ENCODE data around the gene TRIM59.

DNA sequence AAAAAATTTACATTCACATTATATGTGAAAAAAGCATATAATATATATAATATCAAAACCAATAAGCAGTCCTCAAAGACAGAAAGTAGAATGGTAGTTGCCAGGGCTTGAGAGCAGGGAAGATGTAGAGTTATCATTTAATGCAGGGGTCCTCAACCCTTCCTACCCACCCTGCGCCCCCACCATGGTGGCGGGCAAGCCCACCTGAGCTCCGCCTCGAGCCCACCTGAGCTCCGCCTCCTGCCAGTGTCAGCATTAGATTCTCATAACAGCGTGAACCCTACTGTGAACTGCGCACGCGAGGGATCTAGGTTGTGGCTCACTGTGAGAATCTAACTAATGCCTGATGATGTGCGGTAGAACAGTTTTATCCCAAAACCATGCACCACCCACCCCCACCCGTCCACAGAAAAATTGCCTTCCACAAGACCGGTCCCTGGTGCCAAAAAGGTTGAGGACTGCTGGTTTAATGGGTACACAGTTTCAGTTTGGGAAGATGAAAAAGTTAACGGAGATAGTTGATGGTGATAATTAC is 3.0 kb downstream of the TRIM59 start:
- TF ChIP-seq, protein P1, sequence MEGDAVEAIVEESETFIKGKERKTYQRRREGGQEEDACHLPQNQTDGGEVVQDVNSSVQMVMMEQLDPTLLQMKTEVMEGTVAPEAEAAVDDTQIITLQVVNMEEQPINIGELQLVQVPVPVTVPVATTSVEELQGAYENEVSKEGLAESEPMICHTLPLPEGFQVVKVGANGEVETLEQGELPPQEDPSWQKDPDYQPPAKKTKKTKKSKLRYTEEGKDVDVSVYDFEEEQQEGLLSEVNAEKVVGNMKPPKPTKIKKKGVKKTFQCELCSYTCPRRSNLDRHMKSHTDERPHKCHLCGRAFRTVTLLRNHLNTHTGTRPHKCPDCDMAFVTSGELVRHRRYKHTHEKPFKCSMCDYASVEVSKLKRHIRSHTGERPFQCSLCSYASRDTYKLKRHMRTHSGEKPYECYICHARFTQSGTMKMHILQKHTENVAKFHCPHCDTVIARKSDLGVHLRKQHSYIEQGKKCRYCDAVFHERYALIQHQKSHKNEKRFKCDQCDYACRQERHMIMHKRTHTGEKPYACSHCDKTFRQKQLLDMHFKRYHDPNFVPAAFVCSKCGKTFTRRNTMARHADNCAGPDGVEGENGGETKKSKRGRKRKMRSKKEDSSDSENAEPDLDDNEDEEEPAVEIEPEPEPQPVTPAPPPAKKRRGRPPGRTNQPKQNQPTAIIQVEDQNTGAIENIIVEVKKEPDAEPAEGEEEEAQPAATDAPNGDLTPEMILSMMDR (IDR thresholded peaks at IDR 0.05) = no peak
- TF ChIP-seq POLR2A (IDR thresholded peaks at IDR 0.05) = no peak

All from thyroid gland (tissue), 4 donors.